HCT116 (cell line): ENCODE measurements around the gene NTNG1. TPM values are rescaled to one million over a fixed set of nuclear protein-coding genes. Genes with fewer than 3 reads are reported as not detected.

Experiments
- ATAC-seq: fragments of 200-7000 bp; cut with Tn5 transposase; 2 replicates; pipeline ENCODE4 v1.9.1; 2020; ENCODE audit warnings: mild to moderate bottlenecking, moderate library complexity
- BruUV-seq: library from RNA; stranded (reverse); fragments of 400-500 nt; replicated peaks from 2 replicates; lab custom pipeline; 2021; lab: Mats Ljungman, UMichigan
- CTCF ChIA-PET: fragments of 300-600 bp; sonication (Branson Sonifier 250); formaldehyde crosslinking; loops from one replicate; lab custom pipeline; 2021; ENCODE audit warnings: antibody characterized with exemption; lab: Charles Lee
- POLR2A ChIA-PET: fragments of 300-600, 350-600 bp; sonication (Branson Sonifier 250); formaldehyde crosslinking; loops from one replicate; lab custom pipeline; 2021; ENCODE audit warnings: antibody characterized with exemption; lab: Charles Lee
- RAD21 ChIA-PET, 2 experiments: fragments of 300-600 bp; sonication (Branson Sonifier 250); formaldehyde crosslinking; loops; one replicate each; lab custom pipeline; 2023; ENCODE audit warnings: low total read pairs in 2 of 2; ENCODE audit not compliant: uncharacterized antibody in 2 of 2, unreplicated experiment in 2 of 2, low non-redundant PET in 1 of 2; lab: Charles Lee
- DNase-seq: peaks from one replicate; pipeline ENCODE4 v3.0.0-alpha.2; 2010; ENCODE audit warnings: low read depth, low spot score
- H2AFZ ChIP-seq: fragments of 200-600 bp; shearing (Covaris generic), sonication (generic); 2 replicates; pipeline ENCODE4 v1.6.1; 2017; ENCODE audit warnings: low read depth, mixed run types, mixed read lengths, antibody characterized with exemption, low read length; ENCODE audit not compliant: poor library complexity, severe bottlenecking
- H3K27ac ChIP-seq: 2 replicates; pipeline ENCODE4 v1.5.1; 2012; ENCODE audit warnings: low read depth, low read length
- H3K27me3 ChIP-seq: fragments of 200-600 bp; sonication (generic); 2 replicates; pipeline ENCODE4 v1.6.1; 2016; ENCODE audit warnings: mixed run types, low read length, mixed read lengths; ENCODE audit not compliant: insufficient read depth
- H3K36me3 ChIP-seq, 2 experiments: fragments of 200-500 bp in 1 of 2; fragments of 200-600 bp in 1 of 2; sonication (Bioruptor generic) in 1 of 2; sonication (generic) in 1 of 2; 2 replicates each; pipeline versions ENCODE4 v1.5.1 to v1.6.1; 2014 to 2016; ENCODE audit warnings: low read length in 2 of 2, inconsistent platforms in 1 of 2, mixed read lengths in 1 of 2, mixed run types in 1 of 2; ENCODE audit not compliant: insufficient read depth in 2 of 2, control insufficient read depth in 1 of 2
- H3K4me1 ChIP-seq, 2 experiments: fragments of 200-600 bp in 1 of 2; sonication (generic) in 1 of 2; 2 replicates each; pipeline versions ENCODE4 v1.5.1 to v1.6.1; 2012 to 2017; ENCODE audit warnings: low read length in 2 of 2, inconsistent platforms in 1 of 2, mild to moderate bottlenecking in 1 of 2, mixed read lengths in 1 of 2, mixed run types in 1 of 2, moderate library complexity in 1 of 2; ENCODE audit not compliant: insufficient read depth in 2 of 2, control insufficient read depth in 1 of 2
- H3K4me2 ChIP-seq: fragments of 200-600 bp; sonication (generic); 2 replicates; pipeline ENCODE4 v1.6.1; 2017; ENCODE audit warnings: mixed run types, low read length, mixed read lengths
- H3K4me3 ChIP-seq, 2 experiments: fragments of 200-600 bp in 1 of 2; sonication (generic) in 1 of 2; replicated peaks in 1 of 2; 2 replicates each; pipeline ENCODE4 v1.5.1; 2011 to 2016; ENCODE audit warnings: low read length in 2 of 2, control low read depth in 1 of 2, low read depth in 1 of 2, mild to moderate bottlenecking in 1 of 2, mixed read lengths in 1 of 2, mixed run types in 1 of 2
- H3K79me2 ChIP-seq: fragments of 200-600 bp; sonication (generic); 2 replicates; pipeline ENCODE4 v1.6.1; 2017; ENCODE audit warnings: mild to moderate bottlenecking, mixed run types, low read length, moderate library complexity, mixed read lengths; ENCODE audit not compliant: insufficient read depth
- H3K9ac ChIP-seq: fragments of 200-600 bp; sonication (generic); 2 replicates; pipeline ENCODE4 v1.6.1; 2016; ENCODE audit warnings: low read length, mixed read lengths
- H3K9me2 ChIP-seq: fragments of 200-600 bp; sonication (generic), shearing (Covaris generic); 2 replicates; pipeline ENCODE4 v1.6.1; 2017; ENCODE audit warnings: mixed run types, mild to moderate bottlenecking, moderate library complexity; ENCODE audit not compliant: insufficient read depth
- H3K9me3 ChIP-seq, 2 experiments: fragments of 200-500 bp in 1 of 2; fragments of 200-600 bp in 1 of 2; sonication (Bioruptor generic) in 1 of 2; sonication (generic) in 1 of 2; 2 replicates each; pipeline ENCODE4 v1.6.1; 2014 to 2017; ENCODE audit warnings: low read length in 2 of 2, mixed read lengths in 2 of 2, inconsistent platforms in 1 of 2, low read depth in 1 of 2, mild to moderate bottlenecking in 1 of 2, mixed run types in 1 of 2, moderate library complexity in 1 of 2; ENCODE audit not compliant: control insufficient read depth in 1 of 2, insufficient read depth in 1 of 2
- H4K20me1 ChIP-seq: fragments of 200-600 bp; sonication (generic), shearing (Covaris generic); 2 replicates; pipeline ENCODE4 v1.6.1; 2017; ENCODE audit warnings: mixed run types, mild to moderate bottlenecking, moderate library complexity; ENCODE audit not compliant: insufficient read depth
- ATF3 ChIP-seq: IDR thresholded peaks from 2 replicates; pipeline ENCODE4 v1.6.1; 2012
- CBX3 ChIP-seq: IDR thresholded peaks from 2 replicates; pipeline ENCODE4 v1.6.1; 2012; ENCODE audit warnings: low read depth
- CEBPB ChIP-seq: IDR thresholded peaks from 2 replicates; pipeline ENCODE4 v1.6.1; 2012; ENCODE audit warnings: low read depth
- CTCF ChIP-seq, 3 experiments: fragments of 200-600 bp in 1 of 3; sonication (generic) in 1 of 3; IDR thresholded peaks in 2 of 3; conservative IDR thresholded peaks in 1 of 3; 2 replicates each; pipeline ENCODE4 v1.5.1; 2012 to 2017; ENCODE audit warnings: low read depth in 2 of 3, low read length in 2 of 3, antibody characterized with exemption in 1 of 3, borderline replicate concordance in 1 of 3, control low read depth in 1 of 3, mild to moderate bottlenecking in 1 of 3, mixed read lengths in 1 of 3, mixed run types in 1 of 3, moderate library complexity in 1 of 3; ENCODE audit not compliant: insufficient read depth in 1 of 3
- EGR1 ChIP-seq: IDR thresholded peaks from 2 replicates; pipeline ENCODE4 v1.6.1; 2012; ENCODE audit warnings: low read depth
- EZH2 ChIP-seq: fragments of 200-600 bp; sonication (generic); IDR thresholded peaks from 2 replicates; pipeline ENCODE4 v1.6.1; 2017; ENCODE audit warnings: antibody characterized with exemption, mixed run types
- EZH2phosphoT487 ChIP-seq: fragments of 200-600 bp; IDR thresholded peaks from 2 replicates; pipeline ENCODE4 v1.6.1; 2018; ENCODE audit warnings: antibody characterized with exemption, borderline replicate concordance
- FOSL1 ChIP-seq: IDR thresholded peaks from 2 replicates; pipeline ENCODE4 v1.6.1; 2012; ENCODE audit warnings: low read depth
- JUND ChIP-seq: IDR thresholded peaks from 2 replicates; pipeline ENCODE4 v1.6.1; 2012
- POLR2A ChIP-seq: IDR thresholded peaks from 2 replicates; pipeline ENCODE4 v1.7.0; 2011; ENCODE audit warnings: borderline replicate concordance; ENCODE audit not compliant: insufficient read depth, insufficient read length; ENCODE audit errors: extremely low read depth
- POLR2AphosphoS5 ChIP-seq: IDR thresholded peaks from 2 replicates; pipeline ENCODE4 v1.6.1; 2011; ENCODE audit warnings: mild to moderate bottlenecking, low read depth, low read length, moderate library complexity
- RAD21 ChIP-seq: IDR thresholded peaks from 2 replicates; pipeline ENCODE4 v1.6.1; 2012; ENCODE audit warnings: low read depth, mild to moderate bottlenecking
- REST ChIP-seq: IDR thresholded peaks from 2 replicates; pipeline ENCODE4 v1.6.1; 2012; ENCODE audit warnings: low read depth
- SP1 ChIP-seq: IDR thresholded peaks from 2 replicates; pipeline ENCODE4 v1.6.1; 2012; ENCODE audit warnings: low read depth
- SRF ChIP-seq: IDR thresholded peaks from 2 replicates; pipeline ENCODE4 v1.6.1; 2012; ENCODE audit warnings: low read depth
- ZBTB33 ChIP-seq: IDR thresholded peaks from 2 replicates; pipeline ENCODE4 v1.6.1; 2011; ENCODE audit warnings: mild to moderate bottlenecking, low read length, moderate library complexity; ENCODE audit not compliant: insufficient replicate concordance; ENCODE audit errors: extremely low read depth
- ZFX ChIP-seq: fragments of 450-650 bp; IDR thresholded peaks from 2 replicates; pipeline ENCODE4 v1.6.1; 2017
- ZNF274 ChIP-seq: fragments of 200-500 bp; sonication (Bioruptor generic); IDR thresholded peaks from 2 replicates; pipeline ENCODE4 v1.6.1; 2014; ENCODE audit warnings: mild to moderate bottlenecking, low read depth, low read length, inconsistent platforms
- intact Hi-C: fragments of 100-400 bp; cut with micrococcal nuclease; formaldehyde crosslinking; loops from 2 replicates; pipeline ENCODE4 v1.10.0; 2022
- total RNA-seq: library from RNA; stranded (reverse); gene quantifications from one replicate; pipeline ENCODE4 v1.2.1, GENCODE V29; 2021; ENCODE audit not compliant: unreplicated experiment

NTNG1 gene
- total RNA-seq, 1 experiment from 2014 or later = not detected

- TF ChIP-seq JUND (no peak), POLR2AphosphoS5 (no peak), SP1 (no peak), REST (no peak), POLR2A (no peak), CBX3 (no peak), EGR1 (no peak), CTCF (IDR thresholded peaks at IDR 0.05 in 2 of 3, conservative IDR thresholded peaks at IDR 0.05 in 1 of 3; ENCODE audit: borderline replicate concordance in 1 of 3, insufficient read depth in 1 of 3, low read depth in 2 of 3, low read length in 2 of 3) (no peak), RAD21 (no peak), ZFX (no peak), EZH2phosphoT487 (no peak), EZH2 (no peak), ATF3 (no peak), SRF (no peak), ZBTB33 (no peak), CEBPB (no peak), FOSL1 (no peak), ZNF274 (no peak)
- no TSS peak for BruUV-seq
These were observed 308.5 kb downstream of the NTNG1 start for GRCh38 chr1:107449326-107449725.

More at GRCh38 chr1:107449326-107449725, 308.5 kb downstream of the NTNG1 start:
- ChIA-PET POLR2A (no interaction called here), CTCF (no interaction called here), RAD21 (no interaction called here)
- Histone ChIP-seq H4K20me1 (no peaks in the 10 kb centered on the region), H3K9me2 (no peaks in the 10 kb centered on the region), H3K4me2 (no peak overlapping the region), H3K4me1 (no peaks in the 10 kb centered on the region), H3K4me3 (no peak overlapping the region), H3K9ac (no peak overlapping the region), H3K27me3 (no peaks in the 10 kb centered on the region), H2AFZ (no peak overlapping the region), H3K79me2 (no peaks in the 10 kb centered on the region), H3K27ac (no peak overlapping the region), H3K9me3 (peaks cover 0 to 17% of the 10 kb centered on the region in 2 experiments; a peak in 2 of 4 replicates), H3K36me3 (no peaks in the 10 kb centered on the region)
- intact Hi-C loops = no loop called here
- DNase-seq = no peak
- ATAC-seq = no peak
